SK-N-SH treated with all-trans-retinoic acid at 6 μM for 48 hours (cell line): ENCODE data around the gene SPOCK1.
"Not testable (repeated sequence)": the region's sequence is repeated elsewhere in the genome, so short reads cannot be mapped to it uniquely, and the experiment has no call there.

Experiments used
- ATAC-seq: fragments of 200-7000 bp; cut with Tn5 transposase; 3 replicates; pipeline ENCODE4 v1.9.1; 2020; ENCODE audit warnings: mild to moderate bottlenecking, moderate library complexity
- BACH2 ChIP-seq: fragments of 250-450 bp; sonication (Bioruptor Pico); IDR thresholded peaks from 2 replicates; pipeline ENCODE4 v1.9.0; 2021; ENCODE audit warnings: mild to moderate bottlenecking, borderline replicate concordance
- CSDC2 ChIP-seq: fragments of 250-450 bp; sonication (Bioruptor Pico); IDR thresholded peaks from 2 replicates; pipeline ENCODE4 v1.5.0; 2020; ENCODE audit warnings: mild to moderate bottlenecking, moderate library complexity
- CSRNP3 ChIP-seq: fragments of 250-450 bp; sonication (Bioruptor Pico); IDR thresholded peaks from 2 replicates; pipeline ENCODE4 v1.5.1; 2021; ENCODE audit warnings: mild to moderate bottlenecking, moderate library complexity
- ESRRG ChIP-seq: fragments of 250-450 bp; sonication (Bioruptor Pico); IDR thresholded peaks from 2 replicates; pipeline ENCODE4 v1.6.1; 2021; ENCODE audit warnings: mild to moderate bottlenecking
- ISL1 ChIP-seq: fragments of 250-450 bp; sonication (Bioruptor Pico); IDR thresholded peaks from 2 replicates; pipeline ENCODE4 v2.1.2; 2022; ENCODE audit warnings: mild to moderate bottlenecking, moderate library complexity
- OSR1 ChIP-seq: fragments of 250-450 bp; sonication (Bioruptor Pico); IDR thresholded peaks from 2 replicates; pipeline ENCODE4 v1.8.0; 2022; ENCODE audit warnings: moderate library complexity, mild to moderate bottlenecking, inconsistent platforms
- PATZ1 ChIP-seq: fragments of 250-450 bp; sonication (Bioruptor Pico); IDR thresholded peaks from 2 replicates; pipeline ENCODE4 v1.8.0; 2020; ENCODE audit warnings: mild to moderate bottlenecking, moderate library complexity, borderline replicate concordance
- POU6F1 ChIP-seq: fragments of 250-450 bp; sonication (Bioruptor Pico); IDR thresholded peaks from 2 replicates; pipeline ENCODE4 v1.8.0; 2021; ENCODE audit warnings: low read depth, mild to moderate bottlenecking, moderate library complexity, borderline replicate concordance
- TCF4 ChIP-seq: fragments of 250-450 bp; sonication (Bioruptor Pico); IDR thresholded peaks from 2 replicates; pipeline ENCODE4 v1.8.0; 2021; ENCODE audit warnings: mild to moderate bottlenecking, moderate library complexity, borderline replicate concordance
- TOX ChIP-seq: fragments of 250-450 bp; sonication (Bioruptor Pico); IDR thresholded peaks from 2 replicates; pipeline ENCODE4 v1.8.0; 2021; ENCODE audit warnings: mild to moderate bottlenecking, moderate library complexity, borderline replicate concordance
- TSHZ2 ChIP-seq: fragments of 250-450 bp; sonication (Bioruptor Pico); IDR thresholded peaks from 2 replicates; pipeline ENCODE4 v1.5.0; 2020; ENCODE audit warnings: mild to moderate bottlenecking, moderate library complexity
- ZFP3 ChIP-seq: fragments of 250-450 bp; sonication (Bioruptor Pico); IDR thresholded peaks from 2 replicates; pipeline ENCODE4 v1.5.0; 2020; ENCODE audit warnings: mild to moderate bottlenecking, moderate library complexity
- ZFP30 ChIP-seq: fragments of 450-650 bp; formaldehyde crosslinking; IDR thresholded peaks from 2 replicates; pipeline ENCODE4 v1.5.0; 2022; ENCODE audit warnings: mild to moderate bottlenecking, moderate library complexity
- ZNF565 ChIP-seq: fragments of 450-650 bp; formaldehyde crosslinking; conservative IDR thresholded peaks from 2 replicates; pipeline ENCODE4 v1.5.0; 2020; ENCODE audit warnings: low read depth, mild to moderate bottlenecking, moderate library complexity
- ZNF70 ChIP-seq: fragments of 450-650 bp; formaldehyde crosslinking; IDR thresholded peaks from 2 replicates; pipeline ENCODE4 v1.5.0; 2020; ENCODE audit warnings: mild to moderate bottlenecking, moderate library complexity
- ZNF8 ChIP-seq: fragments of 450-650 bp; formaldehyde crosslinking; IDR thresholded peaks from 2 replicates; pipeline ENCODE4 v1.5.0; 2020; ENCODE audit warnings: mild to moderate bottlenecking, moderate library complexity

SPOCK1 gene

GRCh38 chr5:137263371-137264005, 235.6 kb downstream of the SPOCK1 start:
- ATAC-seq: no peak

GRCh38 chr5:137262818-137263217, 236.3 kb downstream of the SPOCK1 start:
- TF ChIP-seq ZFP30 (no peak), ISL1 (no peak), ZNF8 (CRISPR knock-in tag) (no peak)

More at GRCh38 chr5:137263371-137264005, 235.6 kb downstream of the SPOCK1 start:
- TF ChIP-seq ZFP30 (no peak), ISL1 (no peak), CSRNP3 (no peak), TSHZ2 (CRISPR knock-in tag) (no peak), PATZ1 (CRISPR knock-in tag) (no peak), BACH2 (no peak), POU6F1 (no peak), ESRRG (CRISPR knock-in tag) (no peak), ZFP3 (no peak), TOX (CRISPR knock-in tag) (no peak), ZNF565 (CRISPR knock-in tag) (no peak), OSR1 (no peak), CSDC2 (no peak), ZNF70 (no peak)

GRCh38 chr5:137260820-137261695, 238.1 kb downstream of the SPOCK1 start:
- ATAC-seq: no peak
- no peak for TF ChIP-seq ESRRG (CRISPR knock-in tag)
- no peak for TF ChIP-seq TCF4 (CRISPR knock-in tag)
- TF ChIP-seq OSR1: no peak
- TF ChIP-seq ISL1: no peak
- TF ChIP-seq CSRNP3: no peak
- no peak for TF ChIP-seq ZNF565 (CRISPR knock-in tag)

More at GRCh38 chr5:137262818-137263217, 236.3 kb downstream of the SPOCK1 start:
- ATAC-seq: no peak

- ATAC-seq: not testable (repeated sequence)
These were observed 240.0 kb downstream of the SPOCK1 start for GRCh38 chr5:137259115-137259514.
